GM23248 (cell line): Measurements from ENCODE around the gene PMS2. TPM values are rescaled to one million over a fixed set of nuclear protein-coding genes. Genes with fewer than 3 reads are reported as not detected.

Experiments
- DNase-seq: peaks from one replicate; pipeline ENCODE4 v3.0.0-alpha.2; 2015
- H2AFZ ChIP-seq: fragments of 200-600 bp; sonication (generic); 2 replicates; pipeline ENCODE4 v1.6.1; 2016; ENCODE audit warnings: antibody characterized with exemption
- H3F3A ChIP-seq: fragments of 200-600 bp; sonication (generic); 2 replicates; pipeline ENCODE4 v1.6.1; 2016; ENCODE audit warnings: mild to moderate bottlenecking, antibody characterized with exemption, mixed run types; ENCODE audit not compliant: insufficient read depth
- H3K27ac ChIP-seq: fragments of 200-600 bp; sonication (generic); 2 replicates; pipeline ENCODE4 v1.5.1; 2016; ENCODE audit warnings: mild to moderate bottlenecking
- H3K27me3 ChIP-seq: fragments of 200-600 bp; sonication (generic); replicated peaks from 2 replicates; pipeline ENCODE4 v1.6.1; 2016; ENCODE audit warnings: mild to moderate bottlenecking; ENCODE audit not compliant: insufficient read depth
- H3K36me3 ChIP-seq: fragments of 200-600 bp; sonication (generic); 2 replicates; pipeline ENCODE4 v1.6.1; 2016; ENCODE audit warnings: low read depth, mild to moderate bottlenecking
- H3K4me1 ChIP-seq: fragments of 200-600 bp; sonication (generic); 2 replicates; pipeline ENCODE4 v1.6.1; 2016; ENCODE audit warnings: mild to moderate bottlenecking; ENCODE audit not compliant: insufficient read depth
- H3K4me2 ChIP-seq: fragments of 200-600 bp; sonication (generic); one replicate; pipeline ENCODE4 v1.6.1; 2016; ENCODE audit warnings: mild to moderate bottlenecking; ENCODE audit not compliant: unreplicated experiment
- H3K4me3 ChIP-seq: fragments of 200-600 bp; sonication (generic); 2 replicates; pipeline ENCODE4 v1.5.1; 2016; ENCODE audit warnings: mild to moderate bottlenecking
- H3K79me2 ChIP-seq: fragments of 200-600 bp; sonication (generic); 2 replicates; pipeline ENCODE4 v1.6.1; 2016; ENCODE audit warnings: mild to moderate bottlenecking; ENCODE audit not compliant: insufficient read depth
- H3K9ac ChIP-seq: fragments of 200-600 bp; sonication (generic); 2 replicates; pipeline ENCODE4 v1.6.1; 2016; ENCODE audit warnings: mild to moderate bottlenecking
- H3K9me2 ChIP-seq: fragments of 200-600 bp; sonication (generic); 2 replicates; pipeline ENCODE4 v1.6.1; 2016; ENCODE audit warnings: mixed run types, mild to moderate bottlenecking, moderate library complexity; ENCODE audit not compliant: insufficient read depth
- H3K9me3 ChIP-seq: fragments of 200-600 bp; sonication (generic); one replicate; pipeline ENCODE4 v1.6.1; 2017; ENCODE audit warnings: low read depth
- H4K20me1 ChIP-seq: fragments of 200-600 bp; sonication (generic); 2 replicates; pipeline ENCODE4 v1.6.0; 2016; ENCODE audit not compliant: insufficient read depth
- EZH2 ChIP-seq: fragments of 200-600 bp; sonication (generic); IDR thresholded peaks from 2 replicates; pipeline ENCODE4 v1.6.1; 2018; ENCODE audit warnings: antibody characterized with exemption, mild to moderate bottlenecking; ENCODE audit not compliant: insufficient read depth, poor library complexity, severe bottlenecking
- EZH2phosphoT487 ChIP-seq: fragments of 200-600 bp; sonication (generic); IDR thresholded peaks from 2 replicates; pipeline ENCODE4 v1.6.1; 2018; ENCODE audit warnings: antibody characterized with exemption, moderate library complexity, mild to moderate bottlenecking, low read depth; ENCODE audit not compliant: insufficient read depth
- WGBS, 2 experiments: methylation state at CpG; one replicate each; pipeline ENCODE4 v1.1.6; 2015 to 2017; ENCODE audit warnings: low lambda C conversion rate in 2 of 2, low coverage in 1 of 2; ENCODE audit errors: missing lambda C conversion rate in 2 of 2; 5-methylcytosine and 5-hydroxymethylcytosine counted together
- in situ Hi-C: fragments of 300-500 bp; cut with MboI; formaldehyde crosslinking; loops from 2 replicates; pipeline ENCODE4 v1.15.0; 2020
- polyA plus RNA-seq: library from polyadenylated mRNA; unstranded; fragments of >200 nt; fragmentation: Nextera tagmentation; extraction: Ambion mirVana; gene quantifications from 2 replicates; pipeline ENCODE4 v1.2.1, GENCODE V29; 2016
- total RNA-seq: library from RNA; depleted of rRNA; stranded (reverse); fragments of >200 nt; shearing (Covaris generic); gene quantifications from 2 replicates; pipeline ENCODE4 v1.2.3, GENCODE V29; 2014

Gene PMS2
- total and polyA plus RNA-seq, 2 experiments from 2014 or later, result 7.4 to 12.8 TPM

GRCh38 chr7:6026820-6027311 lies 18.0 kb upstream of the PMS2 start:
- no peak overlapping the region for H2AFZ ChIP-seq
- no peak overlapping the region for H3K4me2 ChIP-seq
- in situ Hi-C loops, result no loop called here
- H3K9ac ChIP-seq, result no peak overlapping the region
- H3K79me2 ChIP-seq, result peaks cover 28% of the 10 kb centered on the region
- no peaks in the 10 kb centered on the region for H3K4me1 ChIP-seq
- H3K27me3 ChIP-seq, result no peaks in the 10 kb centered on the region
- no peak overlapping the region for H3K27ac ChIP-seq
- H3K36me3 ChIP-seq, result peaks cover 63% of the 10 kb centered on the region
- no peak overlapping the region for H3K4me3 ChIP-seq
- H3K9me3 ChIP-seq, result no peaks in the 10 kb centered on the region
- H4K20me1 ChIP-seq, result no peaks in the 10 kb centered on the region
- WGBS, 2 experiments, result 85 to 87% methylated on average over 12 of the region's 12 CpGs
- DNase-seq, result no peak
- peaks cover 35% of the 10 kb centered on the region; the same call in 1 of the 2 replicates for H3F3A ChIP-seq
- TF ChIP-seq EZH2 (no peak), EZH2phosphoT487 (no peak)
- H3K9me2 ChIP-seq, result no peaks in the 10 kb centered on the region

GRCh38 chr7:6026011-6026819 lies 17.4 kb upstream of the PMS2 start:
- Histone ChIP-seq H3K9ac (no peak overlapping the region), H4K20me1 (no peaks in the 10 kb centered on the region), H3K4me2 (no peak overlapping the region), H2AFZ (no peak overlapping the region), H3K4me3 (no peak overlapping the region), H3K27me3 (no peaks in the 10 kb centered on the region), H3K27ac (no peak overlapping the region), H3F3A (peaks cover 41% of the 10 kb centered on the region), H3K79me2 (peaks cover 22% of the 10 kb centered on the region; the same call in 1 of the 2 replicates), H3K9me3 (no peaks in the 10 kb centered on the region), H3K36me3 (peaks cover 68% of the 10 kb centered on the region), H3K4me1 (no peaks in the 10 kb centered on the region), H3K9me2 (no peaks in the 10 kb centered on the region)
- no peak for TF ChIP-seq EZH2
- WGBS, 2 experiments, result 88 to 90% methylated on average over 21 to 22 of the region's 22 CpGs
- in situ Hi-C loops, result no loop called here
- peak; percentile 72 for DNase-seq

GRCh38 chr7:6023974-6024435 lies 15.2 kb upstream of the PMS2 start:
- in situ Hi-C loops, result loop anchor here (25.0 kb wide), 1 partner anchor 162 kb away; no protein-coding TSS in a partner anchor
- DNase-seq, result no peak
- H4K20me1 ChIP-seq, result no peaks in the 10 kb centered on the region
- no peaks in the 10 kb centered on the region for H3K27me3 ChIP-seq
- TF ChIP-seq EZH2phosphoT487, result no peak
- no peak for TF ChIP-seq EZH2
- 97 to 99% methylated on average over 7 of the region's 7 CpGs for WGBS, 2 experiments
- no peak overlapping the region for H3K9ac ChIP-seq
- no peaks in the 10 kb centered on the region for H3K9me3 ChIP-seq
- no peaks in the 10 kb centered on the region for H3K9me2 ChIP-seq
- no peak overlapping the region for H3K27ac ChIP-seq
- peaks cover 86% of the 10 kb centered on the region for H3K36me3 ChIP-seq
- H3K4me1 ChIP-seq, result no peaks in the 10 kb centered on the region
- no peak overlapping the region for H3K4me3 ChIP-seq
- no peak overlapping the region for H3K4me2 ChIP-seq
- no peak overlapping the region for H2AFZ ChIP-seq
- peaks cover 7% of the 10 kb centered on the region; the same call in 1 of the 2 replicates for H3K79me2 ChIP-seq
- H3F3A ChIP-seq, result peaks cover 53% of the 10 kb centered on the region

- Histone ChIP-seq H3K9me3 (no peaks in the 10 kb centered on the region), H3K9me2 (no peaks in the 10 kb centered on the region), H3K27me3 (no peaks in the 10 kb centered on the region), H4K20me1 (no peaks in the 10 kb centered on the region), H3K4me3 (no peak overlapping the region), H2AFZ (no peak overlapping the region), H3K36me3 (peaks cover 86% of the 10 kb centered on the region), H3K4me1 (no peaks in the 10 kb centered on the region), H3K79me2 (peaks cover 2% of the 10 kb centered on the region; the same call in 1 of the 2 replicates), H3K27ac (no peak overlapping the region), H3K4me2 (no peak overlapping the region), H3F3A (peaks cover 47% of the 10 kb centered on the region), H3K9ac (no peak overlapping the region)
- 86% methylated on average over 3 of the region's 3 CpGs for WGBS, 2 experiments
- TF ChIP-seq EZH2phosphoT487, result no peak
- no peak for TF ChIP-seq EZH2
- no peak for DNase-seq
- in situ Hi-C loops, result loop anchor here (25.0 kb wide), 1 partner anchor 160 kb away; no protein-coding TSS in a partner anchor
These were observed 13.9 kb upstream of the PMS2 start for GRCh38 chr7:6022707-6023106.
